Lower leg skin (tissue), 4 donors: ENCODE results near the gene PPTC7. TPM values are rescaled to one million over a fixed set of nuclear protein-coding genes. Genes with fewer than 3 reads are reported as not detected.

Experiments
- DNase-seq, 2 donors: peaks; one replicate each; pipeline ENCODE4 v3.0.0-alpha.2; 2019; ENCODE audit warnings: low spot score in 2 of 2
- H3K4me3 ChIP-seq: fragments of 200-600 bp; sonication (generic); 2 replicates; pipeline ENCODE4 v1.5.1; 2017; ENCODE audit warnings: mild to moderate bottlenecking, low read depth; ENCODE audit not compliant: poor library complexity, severe bottlenecking
- CTCF ChIP-seq, 3 donors: fragments of 450-650 bp; IDR thresholded peaks; one replicate each; pipeline ENCODE4 v1.5.1; 2016; ENCODE audit warnings: antibody characterized with exemption in 3 of 3, mild to moderate bottlenecking in 3 of 3, moderate library complexity in 2 of 3
- POLR2A ChIP-seq, 2 donors: fragments of 450-650 bp; IDR thresholded peaks; one replicate each; pipeline ENCODE4 v1.6.1; 2016 to 2017; ENCODE audit warnings: antibody characterized with exemption in 2 of 2, mild to moderate bottlenecking in 1 of 2, moderate library complexity in 1 of 2
- WGBS, 2 donors: methylation state at CpG; one replicate each; pipeline ENCODE4 v1.1.5; 2018; 5-methylcytosine and 5-hydroxymethylcytosine counted together
- intact Hi-C: fragments of 100-400 bp; cut with DNase I; formaldehyde crosslinking; loops from one replicate; pipeline ENCODE4 v1.15.0; 2023; ENCODE audit warnings: low total_unique reads
- total RNA-seq, 4 donors: library from RNA; depleted of rRNA; stranded (reverse); fragments of >200 nt; gene quantifications; one replicate each; pipeline ENCODE4 v1.1.0, GENCODE V29; 2016

Gene PPTC7
- total RNA-seq, 4 donors from 2014 or later = 19.6 to 29.8 (median 26.0) TPM

GRCh38 chr12:110543965-110544364, 39.2 kb downstream of the PPTC7 start:
- WGBS, 2 donors = 46 to 58% methylated on average over 4 of the region's 4 CpGs
- intact Hi-C loops = no loop called here
- no peak overlapping the region for H3K4me3 ChIP-seq
- DNase-seq = no peak
- no peak for TF ChIP-seq CTCF (IDR thresholded peaks at IDR 0.05)

GRCh38 chr12:110543252-110543959, 39.7 kb downstream of the PPTC7 start:
- no peak for TF ChIP-seq CTCF (IDR thresholded peaks at IDR 0.05)
- peak; percentile 97 to 98 for DNase-seq
- intact Hi-C loops = no loop called here
- H3K4me3 ChIP-seq = no peak overlapping the region
- WGBS, 2 donors = 13 to 25% methylated on average over 7 of the region's 7 CpGs

GRCh38 chr12:110540048-110540447, 43.1 kb downstream of the PPTC7 start:
- TF ChIP-seq POLR2A (IDR thresholded peaks at IDR 0.05) (no peak), CTCF (IDR thresholded peaks at IDR 0.05) (no peak)
- intact Hi-C loops = no loop called here
- H3K4me3 ChIP-seq = no peak overlapping the region
- no peak for DNase-seq
- 85 to 91% methylated on average over 8 of the region's 8 CpGs for WGBS, 2 donors

GRCh38 chr12:110538869-110539622, 44.1 kb downstream of the PPTC7 start:
- 81 to 91% methylated on average over 5 of the region's 5 CpGs for WGBS, 2 donors
- intact Hi-C loops = no loop called here

GRCh38 chr12:110537605-110538409, 45.3 kb downstream of the PPTC7 start:
- intact Hi-C loops = no loop called here
- 56 to 58% methylated on average over 9 of the region's 9 CpGs for WGBS, 2 donors
- no peak for TF ChIP-seq CTCF (IDR thresholded peaks at IDR 0.05)
- TF ChIP-seq POLR2A (IDR thresholded peaks at IDR 0.05) = no peak
- DNase-seq = peak in 1 of 2 donors; percentile 62
- no peak overlapping the region for H3K4me3 ChIP-seq

More at GRCh38 chr12:110538869-110539622, 44.1 kb downstream of the PPTC7 start:
- no peak overlapping the region for H3K4me3 ChIP-seq
- DNase-seq = no peak
- TF ChIP-seq CTCF (IDR thresholded peaks at IDR 0.05) = no peak
- TF ChIP-seq POLR2A (IDR thresholded peaks at IDR 0.05) = no peak
